Neural cell (in vitro differentiated cells): Measurements from ENCODE around the gene AGAP3.

ENCODE experiments used
- EZH2 ChIP-seq: fragments of 200-600, 300-800 bp; shearing (Covaris generic), sonication (generic); IDR thresholded peaks from 2 replicates; pipeline ENCODE4 v1.6.1; 2014; ENCODE audit warnings: antibody characterized with exemption, low read length, borderline replicate concordance, mild to moderate bottlenecking; ENCODE audit not compliant: insufficient read depth, poor library complexity, severe bottlenecking
- TAF1 ChIP-seq: IDR thresholded peaks from 2 replicates; pipeline ENCODE4 v1.6.1; 2012; ENCODE audit warnings: low read depth
- TF ChIP-seq, protein P1 (sequence below): fragments of 450-650 bp; IDR thresholded peaks from 2 replicates; pipeline ENCODE4 v1.5.1; 2014; ENCODE audit warnings: antibody characterized with exemption, mild to moderate bottlenecking, moderate library complexity; ENCODE audit not compliant: poor library complexity, severe bottlenecking

GRCh38 chr7:151134743-151135524 is 48.7 kb downstream of the AGAP3 start:
- TF ChIP-seq, protein P1, sequence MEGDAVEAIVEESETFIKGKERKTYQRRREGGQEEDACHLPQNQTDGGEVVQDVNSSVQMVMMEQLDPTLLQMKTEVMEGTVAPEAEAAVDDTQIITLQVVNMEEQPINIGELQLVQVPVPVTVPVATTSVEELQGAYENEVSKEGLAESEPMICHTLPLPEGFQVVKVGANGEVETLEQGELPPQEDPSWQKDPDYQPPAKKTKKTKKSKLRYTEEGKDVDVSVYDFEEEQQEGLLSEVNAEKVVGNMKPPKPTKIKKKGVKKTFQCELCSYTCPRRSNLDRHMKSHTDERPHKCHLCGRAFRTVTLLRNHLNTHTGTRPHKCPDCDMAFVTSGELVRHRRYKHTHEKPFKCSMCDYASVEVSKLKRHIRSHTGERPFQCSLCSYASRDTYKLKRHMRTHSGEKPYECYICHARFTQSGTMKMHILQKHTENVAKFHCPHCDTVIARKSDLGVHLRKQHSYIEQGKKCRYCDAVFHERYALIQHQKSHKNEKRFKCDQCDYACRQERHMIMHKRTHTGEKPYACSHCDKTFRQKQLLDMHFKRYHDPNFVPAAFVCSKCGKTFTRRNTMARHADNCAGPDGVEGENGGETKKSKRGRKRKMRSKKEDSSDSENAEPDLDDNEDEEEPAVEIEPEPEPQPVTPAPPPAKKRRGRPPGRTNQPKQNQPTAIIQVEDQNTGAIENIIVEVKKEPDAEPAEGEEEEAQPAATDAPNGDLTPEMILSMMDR = no peak
- TF ChIP-seq EZH2 = no peak
- TF ChIP-seq TAF1 = no peak
